ENCODE data around the gene ZNF532.
"Not testable (repeated sequence)": the region's sequence is repeated elsewhere in the genome, so short reads cannot be mapped to it uniquely, and the experiment has no call there.

ZNF532 gene

GRCh38 chr18:58848685-58849084 lies 16.0 kb upstream of the ZNF532 start:
- DNase-seq = no peak

GRCh38 chr18:58850786-58851469 lies 13.7 kb upstream of the ZNF532 start:
- no peak for DNase-seq

GRCh38 chr18:58851856-58852255 lies 12.8 kb upstream of the ZNF532 start:
- DNase-seq = no peak

- DNase-seq = no peak
Measured at GRCh38 chr18:58852629-58853028, 12.0 kb upstream of the ZNF532 start.

- no peak for DNase-seq
Measured at GRCh38 chr18:58853561-58853960, 11.1 kb upstream of the ZNF532 start.

GRCh38 chr18:58855521-58855920 lies 9.2 kb upstream of the ZNF532 start:
- not testable (repeated sequence) for DNase-seq

- no peak for DNase-seq
Measured at GRCh38 chr18:58856881-58857280, 7.8 kb upstream of the ZNF532 start.

GRCh38 chr18:58858591-58859468 lies 5.8 kb upstream of the ZNF532 start:
- DNase-seq = peak; percentile 44

- DNase-seq = no peak
Measured at GRCh38 chr18:58859907-58860306, 4.8 kb upstream of the ZNF532 start.

- DNase-seq = no peak
Measured at GRCh38 chr18:58860747-58861231, 3.9 kb upstream of the ZNF532 start.

GRCh38 chr18:58861353-58861752 lies 3.3 kb upstream of the ZNF532 start:
- no peak for DNase-seq

GRCh38 chr18:58861861-58862301 lies 2.8 kb upstream of the ZNF532 start:
- DNase-seq = no peak

GRCh38 chr18:58862356-58862755 lies 2.3 kb upstream of the ZNF532 start:
- no peak for DNase-seq

- no peak for DNase-seq
Measured at GRCh38 chr18:58862851-58863538, 1.7 kb upstream of the ZNF532 start.

GRCh38 chr18:58863539-58864145 lies 1.0 kb upstream of the ZNF532 start:
- no peak for DNase-seq

GRCh38 chr18:58865033-58865590 lies 435 bp downstream of the ZNF532 start:
- no peak for DNase-seq

- no peak for DNase-seq
Measured at GRCh38 chr18:58865701-58866065, 1.0 kb downstream of the ZNF532 start.

- DNase-seq = no peak
Measured at GRCh38 chr18:58866066-58866772, 1.5 kb downstream of the ZNF532 start.

- no peak for DNase-seq
Measured at GRCh38 chr18:58866773-58867150, 2.1 kb downstream of the ZNF532 start.

GRCh38 chr18:58867281-58867961 lies 2.7 kb downstream of the ZNF532 start:
- DNase-seq = no peak

GRCh38 chr18:58868440-58868839 lies 3.8 kb downstream of the ZNF532 start:
- DNase-seq = no peak

Measured in GF-D8 (cell line).